NT2/D1 (cell line): ENCODE data around the gene MUSK.

Experiments used
- DNase-seq: peaks from one replicate; pipeline ENCODE4 v3.0.0-alpha.2; 2011; ENCODE audit warnings: low read depth, low spot score
- H3K27me3 ChIP-seq: 2 replicates; pipeline ENCODE4 v1.6.0; 2011; ENCODE audit warnings: mild to moderate bottlenecking; ENCODE audit not compliant: insufficient read length, insufficient read depth
- H3K36me3 ChIP-seq: 2 replicates; pipeline ENCODE4 v1.6.1; 2011; ENCODE audit warnings: mild to moderate bottlenecking, low read length, mixed read lengths; ENCODE audit not compliant: insufficient read depth, insufficient read length
- H3K4me1 ChIP-seq: 2 replicates; pipeline ENCODE4 v1.5.1; 2011; ENCODE audit not compliant: insufficient read depth, insufficient read length
- H3K4me3 ChIP-seq: 2 replicates; pipeline ENCODE4 v1.5.1; 2011; ENCODE audit warnings: low read depth; ENCODE audit not compliant: insufficient read length
- H3K9ac ChIP-seq: 2 replicates; pipeline ENCODE4 v1.6.0; 2011; ENCODE audit warnings: low read depth; ENCODE audit not compliant: insufficient read length
- H3K9me3 ChIP-seq: 2 replicates; pipeline ENCODE4 v1.5.1; 2011; ENCODE audit warnings: mild to moderate bottlenecking, low read length; ENCODE audit not compliant: insufficient read depth
- SUZ12 ChIP-seq: IDR thresholded peaks from 2 replicates; pipeline ENCODE4 v1.6.1; 2011; ENCODE audit not compliant: insufficient read length, insufficient read depth; ENCODE audit errors: extremely low read depth
- YY1 ChIP-seq: IDR thresholded peaks from 2 replicates; pipeline ENCODE4 v1.6.1; 2011; ENCODE audit not compliant: insufficient read length, insufficient read depth
- ZNF274 ChIP-seq: IDR thresholded peaks from 2 replicates; pipeline ENCODE4 v1.6.1; 2011; ENCODE audit warnings: mild to moderate bottlenecking, low read depth, low read length

MUSK gene

GRCh38 chr9:110700953-110701352, 32.4 kb downstream of the MUSK start:
- Histone ChIP-seq H3K36me3 (no peaks in the 10 kb centered on the region), H3K9ac (no peak overlapping the region), H3K4me1 (no peaks in the 10 kb centered on the region), H3K9me3 (no peaks in the 10 kb centered on the region), H3K4me3 (no peak overlapping the region), H3K27me3 (no peaks in the 10 kb centered on the region)
- no peak for DNase-seq
- TF ChIP-seq YY1: no peak

DNA sequence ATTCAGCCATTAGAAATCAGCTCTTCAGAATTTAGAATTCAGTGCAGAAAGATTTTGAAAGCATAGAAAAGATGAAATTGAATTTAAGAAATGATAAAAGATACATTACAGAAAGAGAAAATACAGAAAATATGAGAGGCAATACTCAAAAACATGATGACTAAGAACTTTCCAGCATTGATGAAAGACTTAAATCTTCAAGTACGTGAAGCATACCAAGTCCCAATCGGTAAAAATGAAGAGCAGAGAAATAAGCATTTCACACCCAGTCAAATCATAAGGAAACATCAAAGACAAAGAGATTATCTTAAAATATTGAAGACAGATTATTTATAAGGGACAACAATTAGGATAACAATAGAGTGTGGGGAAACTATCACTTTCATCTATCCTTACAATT, 35.1 kb downstream of the MUSK start:
- TF ChIP-seq YY1: no peak
- no peak for TF ChIP-seq ZNF274
- no peak for TF ChIP-seq SUZ12
- Histone ChIP-seq H3K36me3 (no peaks in the 10 kb centered on the region), H3K4me3 (no peak overlapping the region), H3K27me3 (no peaks in the 10 kb centered on the region), H3K4me1 (no peaks in the 10 kb centered on the region), H3K9me3 (no peaks in the 10 kb centered on the region), H3K9ac (no peak overlapping the region)
- no peak for DNase-seq

GRCh38 chr9:110707419-110707818, 38.8 kb downstream of the MUSK start:
- H3K27me3 ChIP-seq: no peaks in the 10 kb centered on the region
- H3K4me1 ChIP-seq: no peaks in the 10 kb centered on the region
- no peak overlapping the region for H3K9ac ChIP-seq
- no peaks in the 10 kb centered on the region for H3K36me3 ChIP-seq
- H3K4me3 ChIP-seq: no peak overlapping the region
- DNase-seq: no peak
- no peaks in the 10 kb centered on the region for H3K9me3 ChIP-seq
- TF ChIP-seq SUZ12 (no peak), YY1 (no peak), ZNF274 (no peak)

DNA sequence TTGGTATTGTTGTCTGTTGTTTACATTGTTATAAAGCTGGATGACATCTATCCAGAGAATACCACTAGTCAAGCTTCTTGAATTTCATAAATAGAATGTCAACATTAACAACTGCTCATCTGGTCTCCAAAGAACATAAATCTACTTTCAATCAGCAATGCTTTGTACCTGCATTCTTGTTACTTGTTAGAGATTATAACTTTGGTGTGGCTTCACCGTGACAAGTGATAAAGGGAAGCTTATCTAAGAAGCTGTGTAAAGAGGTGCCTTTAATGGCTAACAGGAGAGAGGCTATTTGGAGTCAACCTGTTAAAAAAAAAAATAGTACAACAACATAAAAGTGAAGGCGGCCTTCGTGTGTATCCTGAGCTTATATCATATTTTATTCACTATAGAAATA, 41.8 kb downstream of the MUSK start:
- no peak for DNase-seq
- H3K4me1 ChIP-seq: no peaks in the 10 kb centered on the region
- TF ChIP-seq SUZ12 (no peak), ZNF274 (no peak), YY1 (no peak)

DNA sequence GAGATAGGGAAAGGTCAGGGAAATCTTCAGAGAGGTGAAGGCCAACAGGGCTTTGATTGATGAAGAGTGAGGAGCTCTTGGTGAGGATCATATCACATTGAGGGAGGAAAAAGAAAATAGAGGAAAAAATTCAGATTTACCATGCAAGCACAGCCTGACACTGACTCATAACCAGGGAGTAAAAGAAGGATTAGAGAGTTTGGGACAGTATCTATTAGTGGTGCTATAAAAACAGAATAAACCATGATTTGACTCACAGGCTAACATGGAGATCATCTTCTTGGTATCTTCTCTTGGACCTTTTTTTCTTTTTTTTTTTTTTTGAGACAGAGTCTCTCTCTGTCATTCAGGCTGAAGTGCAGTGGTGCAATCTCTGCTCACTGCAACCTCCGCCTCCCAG, 44.4 kb downstream of the MUSK start:
- Histone ChIP-seq H3K9ac (no peak overlapping the region), H3K4me3 (no peak overlapping the region), H3K27me3 (no peaks in the 10 kb centered on the region), H3K36me3 (no peaks in the 10 kb centered on the region), H3K9me3 (no peaks in the 10 kb centered on the region), H3K4me1 (no peaks in the 10 kb centered on the region)
- no peak for DNase-seq
- no peak for TF ChIP-seq ZNF274
- no peak for TF ChIP-seq SUZ12
- no peak for TF ChIP-seq YY1

More for the DNA sequence above, 41.8 kb downstream of the MUSK start:
- no peaks in the 10 kb centered on the region for H3K9me3 ChIP-seq
- H3K27me3 ChIP-seq: no peaks in the 10 kb centered on the region
- H3K36me3 ChIP-seq: no peaks in the 10 kb centered on the region
- H3K4me3 ChIP-seq: no peak overlapping the region
- H3K9ac ChIP-seq: no peak overlapping the region

DNA sequence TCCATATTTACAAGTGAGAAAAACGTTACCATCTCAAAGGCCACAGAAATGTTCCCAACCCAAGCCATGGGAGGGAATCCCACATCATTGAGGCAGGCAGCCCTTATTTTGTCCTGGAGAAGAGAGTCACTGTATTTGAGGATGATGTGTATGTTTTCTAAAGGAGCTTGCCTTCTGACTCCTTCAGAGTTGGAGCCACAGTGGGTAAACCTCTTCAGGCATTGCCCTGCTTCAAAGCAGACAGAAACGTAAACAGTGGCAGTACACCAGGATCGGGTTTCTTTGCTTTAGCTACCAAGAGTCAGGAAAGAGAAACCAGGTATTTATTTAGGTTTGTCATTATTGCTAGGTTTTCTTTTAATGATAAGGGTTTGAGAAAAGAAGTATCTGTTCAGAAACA, 45.7 kb downstream of the MUSK start:
- no peak overlapping the region for H3K9ac ChIP-seq
- H3K4me3 ChIP-seq: no peak overlapping the region
- H3K4me1 ChIP-seq: no peaks in the 10 kb centered on the region
- no peaks in the 10 kb centered on the region for H3K27me3 ChIP-seq
- DNase-seq: no peak
- no peak for TF ChIP-seq YY1
- no peak for TF ChIP-seq ZNF274
- TF ChIP-seq SUZ12: no peak
- H3K36me3 ChIP-seq: no peaks in the 10 kb centered on the region
- H3K9me3 ChIP-seq: 0 out of 2 replicates have a peak, but pooled peaks cover under 1% of the 10 kb centered on the region

GRCh38 chr9:110728058-110728457, 59.5 kb downstream of the MUSK start:
- no peaks in the 10 kb centered on the region for H3K27me3 ChIP-seq
- H3K4me1 ChIP-seq: no peaks in the 10 kb centered on the region
- H3K36me3 ChIP-seq: no peaks in the 10 kb centered on the region
- no peak overlapping the region for H3K9ac ChIP-seq
- H3K9me3 ChIP-seq: no peaks in the 10 kb centered on the region
- peak; percentile 72 for DNase-seq
- TF ChIP-seq SUZ12: no peak
- no peak for TF ChIP-seq ZNF274
- TF ChIP-seq YY1: no peak
- no peak overlapping the region for H3K4me3 ChIP-seq

- no peaks in the 10 kb centered on the region for H3K27me3 ChIP-seq
Observed at GRCh38 chr9:110729641-110730040, 61.0 kb downstream of the MUSK start.

More at GRCh38 chr9:110729641-110730040, 61.0 kb downstream of the MUSK start:
- Histone ChIP-seq H3K4me3 (no peak overlapping the region), H3K4me1 (no peaks in the 10 kb centered on the region), H3K9ac (no peak overlapping the region), H3K9me3 (no peaks in the 10 kb centered on the region), H3K36me3 (no peaks in the 10 kb centered on the region)
- no peak for TF ChIP-seq YY1
- no peak for TF ChIP-seq SUZ12
- TF ChIP-seq ZNF274: no peak
- no peak for DNase-seq
